Type B pancreatic cell (in vitro differentiated cells): ENCODE data around the gene MAP1S. TPM values are rescaled to one million over a fixed set of nuclear protein-coding genes. Genes with fewer than 3 reads are reported as not detected.

Experiments used
- DNase-seq: peaks from one replicate; pipeline ENCODE4 v3.0.0; 2021; ENCODE audit warnings: mixed read lengths; ENCODE audit not compliant: unreplicated experiment; ENCODE audit errors: extremely low spot score
- H3K27ac Mint-ChIP-seq: 2 replicates; pipeline ENCODE4 v1.8.0; 2021; ENCODE audit warnings: mild to moderate bottlenecking, mixed read lengths
- H3K27me3 Mint-ChIP-seq: 2 replicates; pipeline ENCODE4 v1.8.0; 2021; ENCODE audit warnings: mixed read lengths
- H3K36me3 Mint-ChIP-seq: 2 replicates; pipeline ENCODE4 v1.8.0; 2021; ENCODE audit warnings: mixed read lengths
- H3K4me1 Mint-ChIP-seq: one replicate; pipeline ENCODE4 v1.8.0; 2021; ENCODE audit warnings: mixed read lengths; ENCODE audit not compliant: unreplicated experiment
- H3K4me3 Mint-ChIP-seq: 2 replicates; pipeline ENCODE4 v1.8.0; 2021; ENCODE audit warnings: mild to moderate bottlenecking, mixed read lengths
- H3K9me3 Mint-ChIP-seq: 2 replicates; pipeline ENCODE4 v1.8.0; 2021; ENCODE audit warnings: mixed read lengths
- CTCF ChIP-seq: fragments of 200-600 bp; sonication (generic); conservative IDR thresholded peaks from 2 replicates; pipeline ENCODE4 v1.5.0; 2021; ENCODE audit warnings: antibody characterized with exemption, mild to moderate bottlenecking
- total RNA-seq: library from RNA; stranded (reverse); gene quantifications from 2 replicates; pipeline ENCODE4 v1.2.1, GENCODE V29; 2021; ENCODE audit warnings: low replicate concordance

MAP1S gene
- total RNA-seq, 1 donor from 2014 or later = 87.1 TPM

DNA sequence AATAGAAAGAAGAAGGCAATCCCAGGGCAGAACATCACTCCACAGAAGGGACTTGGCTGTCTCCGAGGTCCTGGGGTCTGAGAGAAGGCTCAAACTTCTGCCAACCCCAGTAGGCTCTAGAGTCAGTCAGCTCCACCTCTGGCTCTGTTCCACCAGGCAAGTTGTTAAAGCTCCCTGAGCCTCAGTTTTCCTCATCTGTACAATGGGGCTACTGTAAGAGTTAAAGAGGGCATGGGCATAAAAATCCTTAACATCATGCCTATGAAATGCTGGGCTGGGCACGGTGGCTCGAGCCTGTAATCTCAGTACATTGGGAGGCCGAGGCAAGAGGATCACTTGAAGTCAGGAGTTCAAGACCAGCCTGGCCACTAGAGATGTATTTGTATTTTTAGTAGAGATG lies 36.2 kb upstream of the MAP1S start:
- no peak for DNase-seq
- H3K4me3 Mint-ChIP-seq = no peak overlapping the region
- no peaks in the 10 kb centered on the region for H3K36me3 Mint-ChIP-seq
- TF ChIP-seq CTCF = no peak
- no peak overlapping the region for H3K27ac Mint-ChIP-seq
- H3K4me1 Mint-ChIP-seq = peaks cover 3% of the 10 kb centered on the region
- no peaks in the 10 kb centered on the region for H3K9me3 Mint-ChIP-seq
- H3K27me3 Mint-ChIP-seq = peaks cover 86% of the 10 kb centered on the region

- H3K27ac Mint-ChIP-seq = no peak overlapping the region
- TF ChIP-seq CTCF = no peak
- no peaks in the 10 kb centered on the region for H3K9me3 Mint-ChIP-seq
- H3K27me3 Mint-ChIP-seq = peaks cover 87% of the 10 kb centered on the region
- no peak for DNase-seq
- H3K4me1 Mint-ChIP-seq = peaks cover 7% of the 10 kb centered on the region
- no peak overlapping the region for H3K4me3 Mint-ChIP-seq
- no peaks in the 10 kb centered on the region for H3K36me3 Mint-ChIP-seq
Observed at GRCh38 chr19:17684256-17684655, 35.0 kb upstream of the MAP1S start.

GRCh38 chr19:17685451-17686022 lies 33.7 kb upstream of the MAP1S start:
- Mint-ChIP-seq H3K4me3 (peak overlapping the region; percentile 20), H3K36me3 (no peaks in the 10 kb centered on the region), H3K27ac (no peak overlapping the region), H3K9me3 (no peaks in the 10 kb centered on the region), H3K4me1 (peaks cover 7% of the 10 kb centered on the region), H3K27me3 (peaks cover 79% of the 10 kb centered on the region)
- no peak for TF ChIP-seq CTCF
- DNase-seq = no peak

- Mint-ChIP-seq H3K27ac (no peak overlapping the region), H3K9me3 (no peaks in the 10 kb centered on the region), H3K4me3 (peak overlapping the region; percentile 60), H3K36me3 (no peaks in the 10 kb centered on the region), H3K4me1 (peaks cover 7% of the 10 kb centered on the region), H3K27me3 (peaks cover 77% of the 10 kb centered on the region)
- no peak for TF ChIP-seq CTCF
- no peak for DNase-seq
Observed at GRCh38 chr19:17686023-17686521, 33.2 kb upstream of the MAP1S start.

GRCh38 chr19:17686592-17687024 lies 32.7 kb upstream of the MAP1S start:
- no peaks in the 10 kb centered on the region for H3K9me3 Mint-ChIP-seq
- H3K36me3 Mint-ChIP-seq = no peaks in the 10 kb centered on the region
- peaks cover 7% of the 10 kb centered on the region for H3K4me1 Mint-ChIP-seq
- H3K4me3 Mint-ChIP-seq = peak overlapping the region; percentile 84
- DNase-seq = no peak
- H3K27me3 Mint-ChIP-seq = peaks cover 71% of the 10 kb centered on the region
- no peak for TF ChIP-seq CTCF
- no peak overlapping the region for H3K27ac Mint-ChIP-seq
